Measurements from ENCODE around the gene WIPF1.

WIPF1 gene

GRCh38 chr2:174597009-174597344, 627 bp downstream of the WIPF1 start:
- DNase-seq (ENCODE audit: low read depth in 1 of 2, low spot score in 1 of 2): no peak

DNA sequence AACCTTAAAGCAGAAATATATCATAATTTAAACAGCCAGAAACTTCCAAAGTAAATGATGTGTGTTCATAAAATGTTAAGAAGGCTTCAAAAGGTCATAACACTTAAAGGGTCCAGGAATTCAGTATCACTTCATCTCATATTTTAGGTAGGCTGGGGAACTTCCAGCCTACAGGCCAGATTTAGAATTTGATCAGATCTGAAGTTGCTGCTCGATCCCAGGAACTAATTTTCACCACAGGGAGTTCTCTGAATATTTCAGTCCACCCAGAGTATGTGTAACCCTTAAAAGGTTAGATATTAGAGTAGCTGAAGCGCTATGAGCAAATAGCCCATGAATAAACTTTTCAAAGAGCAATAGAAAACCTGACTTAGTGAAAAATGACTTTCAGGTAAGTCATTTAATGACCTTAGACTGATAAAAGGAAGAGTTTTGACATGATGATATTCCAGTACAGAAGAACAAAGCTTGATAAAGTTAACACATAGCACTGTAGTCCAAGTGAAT, 1.7 kb downstream of the WIPF1 start:
- DNase-seq (ENCODE audit: low read depth in 1 of 2, low spot score in 1 of 2): no peak

GRCh38 chr2:174595116-174595809, 2.3 kb downstream of the WIPF1 start:
- DNase-seq (ENCODE audit: low read depth in 1 of 2, low spot score in 1 of 2): no peak

GRCh38 chr2:174594456-174594855, 3.1 kb downstream of the WIPF1 start:
- no peak for DNase-seq (ENCODE audit: low read depth in 1 of 2, low spot score in 1 of 2)

DNA sequence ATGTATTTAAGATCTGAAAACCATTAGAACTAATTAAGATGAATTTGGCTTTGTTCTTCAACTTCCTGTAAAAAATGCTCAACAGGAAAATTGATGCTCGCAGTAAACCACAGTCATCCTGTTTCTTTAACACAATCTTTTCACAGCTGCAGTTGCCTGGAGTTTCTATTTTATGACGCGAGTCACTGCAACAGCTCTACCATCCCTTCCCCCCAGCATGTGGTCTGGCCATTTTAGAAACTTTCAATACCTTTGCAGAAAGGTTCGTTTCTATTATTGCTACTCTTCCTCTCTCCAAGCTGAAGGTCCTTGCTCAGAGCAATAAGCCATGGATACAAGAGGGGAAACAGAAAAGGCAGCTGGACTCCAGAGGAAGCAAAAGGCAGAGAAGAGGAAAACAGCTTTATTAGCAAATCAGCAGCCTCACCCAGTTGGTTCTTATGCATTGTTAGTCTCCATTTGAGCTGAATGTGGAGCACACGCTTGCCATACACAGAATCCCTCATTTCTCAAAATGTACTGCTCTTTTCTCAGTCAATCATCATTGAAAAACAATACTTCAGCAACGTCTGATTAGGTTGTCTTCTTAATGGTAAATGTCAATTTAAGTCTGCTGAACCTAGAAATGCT, 3.9 kb downstream of the WIPF1 start:
- DNase-seq (ENCODE audit: low read depth in 1 of 2, low spot score in 1 of 2): peak in 1 of 2 donors; percentile 45

- DNase-seq (ENCODE audit: low read depth in 1 of 2, low spot score in 1 of 2): no peak
Observed at GRCh38 chr2:174593041-174593440, 4.6 kb downstream of the WIPF1 start.

GRCh38 chr2:174591740-174592139, 5.9 kb downstream of the WIPF1 start:
- DNase-seq (ENCODE audit: low read depth in 1 of 2, low spot score in 1 of 2): no peak

GRCh38 chr2:174590928-174591648, 6.5 kb downstream of the WIPF1 start:
- no peak for DNase-seq (ENCODE audit: low read depth in 1 of 2, low spot score in 1 of 2)

GRCh38 chr2:174590346-174590745, 7.3 kb downstream of the WIPF1 start:
- DNase-seq (ENCODE audit: low read depth in 1 of 2, low spot score in 1 of 2): no peak

DNA sequence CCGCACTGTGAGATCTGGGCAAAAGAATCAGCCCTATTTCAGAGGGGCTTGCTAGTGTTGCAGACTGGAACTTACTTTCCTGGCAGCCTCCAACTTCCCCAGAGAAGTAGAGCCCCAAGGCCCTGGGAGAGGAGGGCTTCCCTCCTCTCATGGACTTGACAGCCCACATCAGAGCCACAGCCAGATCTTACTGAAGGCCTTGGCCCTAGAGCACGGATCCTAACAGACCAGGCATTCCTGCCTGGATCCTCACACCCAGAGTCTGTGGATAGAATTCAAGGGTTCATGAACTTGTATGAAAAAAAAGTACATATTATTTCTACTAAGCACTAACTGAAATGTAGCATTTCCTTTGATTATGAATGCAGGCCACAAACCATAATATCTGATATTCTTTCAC, 8.3 kb downstream of the WIPF1 start:
- DNase-seq (ENCODE audit: low read depth in 1 of 2, low spot score in 1 of 2): no peak

DNA sequence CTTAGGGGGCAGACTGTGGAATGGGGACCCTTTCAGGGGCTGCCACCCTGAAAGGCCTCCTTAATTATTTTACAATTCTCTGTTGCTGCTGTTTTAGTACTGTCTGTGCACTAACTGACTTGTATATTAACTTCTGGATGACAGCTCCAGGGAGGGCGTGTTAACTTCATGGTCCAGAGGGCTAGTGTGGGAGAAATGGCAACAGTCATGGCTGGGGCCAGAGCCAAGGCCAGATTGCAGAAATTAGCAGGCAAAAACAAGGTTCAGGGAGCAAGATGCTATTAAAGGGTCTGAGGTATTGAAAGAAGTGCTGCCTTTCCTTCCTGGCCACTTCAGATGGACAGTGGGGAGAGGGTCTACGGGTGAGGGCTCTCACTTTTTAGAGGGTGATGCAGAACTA, 9.1 kb downstream of the WIPF1 start:
- DNase-seq (ENCODE audit: low read depth in 1 of 2, low spot score in 1 of 2): no peak

GRCh38 chr2:174587579-174587978, 10.0 kb downstream of the WIPF1 start:
- DNase-seq (ENCODE audit: low read depth in 1 of 2, low spot score in 1 of 2): no peak

- no peak for DNase-seq (ENCODE audit: low read depth in 1 of 2, low spot score in 1 of 2)
Observed at GRCh38 chr2:174586418-174587295, 10.9 kb downstream of the WIPF1 start.

GRCh38 chr2:174585657-174586252, 11.8 kb downstream of the WIPF1 start:
- DNase-seq (ENCODE audit: low read depth in 1 of 2, low spot score in 1 of 2): no peak

GRCh38 chr2:174585146-174585545, 12.5 kb downstream of the WIPF1 start:
- no peak for DNase-seq (ENCODE audit: low read depth in 1 of 2, low spot score in 1 of 2)

DNA sequence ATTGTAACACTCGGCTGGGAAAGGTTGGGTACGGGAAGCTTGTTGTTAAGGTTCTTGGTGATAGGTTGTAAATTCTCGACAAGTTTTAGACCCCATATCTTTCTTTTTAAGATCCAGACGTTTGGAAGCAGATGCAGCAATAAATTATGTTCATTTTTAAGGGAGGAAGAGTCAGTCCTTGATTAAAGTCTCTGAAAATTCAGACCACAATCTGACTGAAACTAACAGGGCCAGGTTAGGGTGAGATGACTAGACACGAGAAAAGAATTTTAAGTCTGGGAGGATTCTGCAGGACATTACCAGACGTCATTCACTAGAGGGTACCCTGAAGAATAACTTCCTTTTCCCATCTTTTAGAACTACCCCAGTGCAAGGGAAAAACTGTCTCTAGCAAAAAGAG, 16.1 kb downstream of the WIPF1 start:
- no peak for DNase-seq (ENCODE audit: low read depth in 1 of 2, low spot score in 1 of 2)

- DNase-seq (ENCODE audit: low read depth in 1 of 2, low spot score in 1 of 2): no peak
Observed at GRCh38 chr2:174580951-174581350, 16.7 kb downstream of the WIPF1 start.

GRCh38 chr2:174577967-174578589, 19.5 kb downstream of the WIPF1 start:
- peak in 1 of 2 donors; percentile 29 for DNase-seq (ENCODE audit: low read depth in 1 of 2, low spot score in 1 of 2)

DNA sequence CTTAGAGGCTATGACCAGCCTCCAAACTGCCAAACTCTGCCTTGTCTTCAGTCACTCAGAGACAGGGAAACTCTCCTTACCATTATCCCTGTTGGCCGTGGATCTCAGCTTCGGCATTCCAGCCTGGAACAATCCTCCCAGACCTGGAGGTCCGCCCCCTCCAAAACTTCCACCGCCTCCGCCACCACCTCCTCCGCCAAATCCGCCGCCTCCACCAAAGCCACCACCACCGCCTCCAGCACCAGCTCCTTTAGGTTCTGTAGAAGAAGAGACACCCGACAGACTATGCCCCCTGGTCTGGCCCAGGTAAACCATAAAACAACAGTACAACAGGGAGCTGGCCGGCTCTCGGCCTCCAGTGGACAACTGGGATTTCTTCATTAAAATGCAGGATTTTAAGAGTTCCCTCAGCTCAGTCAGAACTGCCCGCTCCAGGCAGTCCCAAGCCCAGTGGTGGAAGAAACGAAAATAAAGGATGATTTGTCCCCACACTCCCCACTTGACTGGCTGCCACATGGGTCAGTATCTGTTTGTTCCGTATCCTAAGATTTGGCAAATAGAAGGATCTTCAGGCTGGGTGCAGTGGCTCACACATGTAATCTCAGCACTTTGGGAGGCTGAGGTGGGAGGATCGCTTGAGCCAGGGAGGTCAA, 22.4 kb downstream of the WIPF1 start:
- no peak for DNase-seq (ENCODE audit: low read depth in 1 of 2, low spot score in 1 of 2)

GRCh38 chr2:174574657-174575056, 22.9 kb downstream of the WIPF1 start:
- no peak for DNase-seq (ENCODE audit: low read depth in 1 of 2, low spot score in 1 of 2)

Measured in activated T-helper 1 cell treated with anti-CD3 and anti-CD28 coated beads, Interleukin-2, amount 50 U/mL, for 16 hours (primary cell).